SK-N-MC (cell line): ENCODE measurements around the gene ACVR2B.
"Not testable (repeated sequence)": the region's sequence is repeated elsewhere in the genome, so short reads cannot be mapped to it uniquely, and the experiment has no call there.

Experiments used
- DNase-seq: peaks from one replicate; pipeline ENCODE4 v3.0.0-alpha.2; 2011; ENCODE audit warnings: low read depth, low spot score
- H3K27ac ChIP-seq: fragments of 200-600 bp; sonication (generic); 2 replicates; pipeline ENCODE4 v1.5.1; 2016; ENCODE audit warnings: mixed run types
- H3K36me3 ChIP-seq: fragments of 200-600 bp; sonication (generic); 2 replicates; pipeline ENCODE4 v1.6.1; 2017; ENCODE audit warnings: antibody characterized with exemption, low read length, mixed read lengths; ENCODE audit not compliant: insufficient read depth
- H3K4me3 ChIP-seq: fragments of 200-600 bp; sonication (generic); 2 replicates; pipeline ENCODE4 v1.5.1; 2016
- H3K9ac ChIP-seq: fragments of 200-600 bp; sonication (generic); 2 replicates; pipeline ENCODE4 v1.8.0; 2017; ENCODE audit warnings: mixed run types, mixed read lengths; ENCODE audit not compliant: insufficient read length
- H3K9me3 ChIP-seq: fragments of 200-600 bp; sonication (generic); 2 replicates; pipeline ENCODE4 v1.6.1; 2017; ENCODE audit warnings: low read depth, mild to moderate bottlenecking, antibody characterized with exemption, low read length, moderate library complexity, mixed read lengths
- EZH2 ChIP-seq: fragments of 200-600 bp; sonication (generic); IDR thresholded peaks from one replicate; pipeline ENCODE4 v1.6.1; 2017; ENCODE audit warnings: antibody characterized with exemption
- FOXP2 ChIP-seq: optimal IDR thresholded peaks from 2 replicates; pipeline ENCODE3; 2011; ENCODE audit warnings: mild to moderate bottlenecking, moderate library complexity; ENCODE audit not compliant: insufficient read depth; ENCODE audit errors: extremely low read length, control extremely low read depth
- POLR2AphosphoS5 ChIP-seq: IDR thresholded peaks from 2 replicates; pipeline ENCODE4 v1.6.1; 2012; ENCODE audit warnings: mild to moderate bottlenecking, low read depth, low read length, borderline replicate concordance

The ACVR2B gene

DNA sequence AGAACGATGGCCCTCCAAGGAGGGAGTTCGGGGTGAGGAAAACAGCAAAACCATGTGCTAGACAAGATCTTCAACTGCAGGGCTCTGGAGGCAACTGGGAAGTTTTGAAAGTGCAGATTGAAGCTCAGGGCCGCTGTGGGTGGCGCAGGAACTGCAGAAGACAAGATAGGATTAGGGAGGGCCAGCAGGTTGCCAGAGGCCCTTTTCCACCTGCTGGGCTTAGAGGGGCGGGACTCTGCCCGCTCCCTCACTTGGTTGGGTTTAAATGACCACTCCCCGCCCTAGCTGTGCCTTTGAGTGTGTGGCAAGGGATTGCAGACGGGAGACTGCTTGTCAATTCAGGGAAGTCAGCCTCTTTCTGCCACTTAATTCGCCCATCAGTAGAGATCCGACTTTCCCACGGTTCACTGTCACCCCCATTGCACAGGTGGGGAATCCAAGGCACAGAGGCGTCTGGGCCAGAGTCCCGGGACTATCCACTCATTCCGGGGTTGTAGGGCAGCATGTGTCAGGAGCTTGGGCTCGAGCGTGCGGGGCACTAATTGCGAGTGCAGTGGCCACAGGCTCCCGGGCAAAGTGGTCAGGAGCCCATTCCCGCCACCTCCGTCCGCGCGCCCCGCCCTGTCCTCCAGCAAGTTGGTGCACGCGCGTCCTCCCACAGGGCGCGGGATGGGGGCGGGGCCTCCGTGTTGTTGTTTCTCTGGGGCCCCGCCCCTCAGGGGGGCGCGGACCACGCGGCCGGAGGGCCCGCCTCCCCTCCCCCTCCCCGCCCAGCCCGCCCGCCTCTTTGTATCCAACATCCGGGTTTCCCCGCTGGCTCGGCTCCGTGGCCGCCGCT is at the start of gene ACVR2B:
ACVR2B (plus strand) TSS at position 816 of the 838 bp plus-strand sequence. CDS start 433 bp downstream, outside the sequence.
- DNase-seq, result no peak
- Histone ChIP-seq H3K9me3 (no peaks in the 10 kb centered on the region), H3K9ac (peak within 1 kb of the TSS; percentile 86), H3K27ac (peak within 1 kb of the TSS; percentile 62), H3K36me3 (no peaks in the 10 kb centered on the region), H3K4me3 (peak within 1 kb of the TSS; percentile 81)
- TF ChIP-seq EZH2 (no peak), FOXP2 (no peak), POLR2AphosphoS5 (no peak)

DNA sequence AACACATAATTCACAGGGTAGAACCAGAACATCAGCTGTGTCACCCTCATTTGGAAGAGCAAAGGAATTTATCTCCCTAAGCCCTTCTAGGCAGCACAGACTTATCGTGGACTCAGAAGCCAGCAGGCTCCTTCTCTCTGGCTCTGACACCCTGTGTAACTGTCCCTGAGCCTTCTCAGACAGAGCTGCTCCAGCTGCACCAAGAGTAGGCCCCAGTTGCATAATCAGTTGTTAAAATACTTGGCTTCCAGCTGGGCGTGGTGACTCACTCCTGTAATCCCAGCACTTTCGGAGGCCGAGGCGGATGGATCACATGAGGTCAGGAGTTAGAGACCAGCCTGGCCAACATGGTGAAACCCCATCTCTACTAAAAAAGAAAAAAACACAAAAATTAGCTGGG is 49.4 kb upstream of the ACVR2B start:
- Histone ChIP-seq H3K9me3 (no peaks in the 10 kb centered on the region), H3K27ac (no peak overlapping the region), H3K4me3 (no peak overlapping the region), H3K9ac (no peak overlapping the region), H3K36me3 (no peaks in the 10 kb centered on the region)
- DNase-seq, result no peak
- TF ChIP-seq EZH2 (no peak), POLR2AphosphoS5 (no peak), FOXP2 (no peak)

DNA sequence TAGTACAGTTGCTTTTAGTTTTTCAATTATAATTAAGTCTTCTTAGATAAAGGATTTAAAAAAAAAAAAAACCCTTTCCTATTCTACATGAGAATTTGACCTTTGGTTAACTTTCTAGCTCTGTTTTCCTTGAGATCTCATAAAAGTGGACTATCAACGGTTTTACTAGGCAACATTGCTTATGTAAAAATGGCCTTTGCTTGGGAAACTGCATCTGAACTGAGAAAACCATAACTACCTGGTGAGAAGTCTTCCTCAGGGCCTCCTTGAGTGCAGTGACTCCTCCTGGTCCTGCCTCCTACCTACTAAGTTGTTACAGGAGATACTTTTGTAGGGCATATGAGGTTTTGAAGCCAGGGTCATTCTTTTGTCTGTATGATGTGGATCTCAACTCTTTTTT is 42.1 kb upstream of the ACVR2B start:
- Histone ChIP-seq H3K4me3 (no peak overlapping the region), H3K36me3 (no peaks in the 10 kb centered on the region), H3K9me3 (no peaks in the 10 kb centered on the region), H3K27ac (no peak overlapping the region), H3K9ac (no peak overlapping the region)
- TF ChIP-seq POLR2AphosphoS5, result no peak
- TF ChIP-seq FOXP2, result no peak
- no peak for TF ChIP-seq EZH2
- DNase-seq, result no peak

DNA sequence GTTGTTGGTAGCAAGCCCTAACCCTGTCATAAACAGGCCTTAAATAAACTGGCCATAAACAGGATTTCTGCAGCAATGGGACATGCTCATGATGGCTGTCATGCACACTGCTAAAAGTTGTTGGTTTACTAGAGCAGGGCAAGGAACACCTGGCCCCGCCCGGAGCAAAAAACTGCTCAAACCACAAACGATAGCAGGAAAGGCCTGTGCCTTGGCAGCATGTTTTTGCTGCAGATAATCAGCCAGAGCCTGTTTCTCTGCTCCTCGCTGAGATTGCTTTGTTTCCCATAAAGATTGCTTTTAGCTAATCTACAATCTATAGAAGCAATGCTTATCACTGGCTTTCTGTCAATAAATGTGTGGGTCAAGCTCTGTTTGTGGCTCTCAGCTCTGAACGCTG is 32.9 kb upstream of the ACVR2B start:
- not testable (repeated sequence) for H3K4me3 ChIP-seq, H3K9me3 ChIP-seq, H3K36me3 ChIP-seq, DNase-seq, H3K27ac ChIP-seq, H3K9ac ChIP-seq

DNA sequence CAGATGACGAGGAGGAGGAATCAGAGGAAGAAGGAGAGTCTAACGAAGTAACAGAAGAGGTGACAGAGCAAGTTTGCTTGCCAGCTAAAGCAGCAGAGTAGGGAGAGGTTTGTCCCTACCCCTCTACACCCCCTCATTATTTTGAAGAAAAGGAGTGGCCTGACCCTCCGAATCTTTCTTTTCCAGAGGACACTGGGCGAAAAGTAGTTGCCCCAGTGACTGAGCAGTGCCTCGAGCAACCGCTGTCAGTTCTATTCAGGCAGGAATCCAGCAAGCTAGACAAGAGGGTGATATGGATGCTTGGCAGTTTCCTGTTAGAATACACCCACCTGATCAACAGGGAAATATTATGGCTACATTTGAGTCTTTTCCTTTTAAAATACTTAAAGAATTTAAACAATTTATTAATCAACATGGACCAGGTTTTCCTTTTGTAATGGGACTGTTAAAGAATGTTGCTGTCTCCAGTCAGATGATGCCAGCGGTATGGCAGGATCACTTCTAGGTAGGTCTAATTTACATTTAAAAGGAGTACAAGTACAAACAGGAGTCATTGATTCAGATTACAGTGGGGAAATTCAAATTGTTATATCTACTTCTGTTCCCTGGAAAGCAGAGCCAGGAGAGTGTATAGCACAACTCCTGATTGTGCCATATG is 31.9 kb upstream of the ACVR2B start:
- Histone ChIP-seq H3K9ac (no peak overlapping the region), H3K27ac (no peak overlapping the region), H3K4me3 (no peak overlapping the region), H3K36me3 (no peaks in the 10 kb centered on the region), H3K9me3 (no peaks in the 10 kb centered on the region)
- no peak for DNase-seq
- TF ChIP-seq FOXP2 (no peak), POLR2AphosphoS5 (no peak), EZH2 (no peak)

DNA sequence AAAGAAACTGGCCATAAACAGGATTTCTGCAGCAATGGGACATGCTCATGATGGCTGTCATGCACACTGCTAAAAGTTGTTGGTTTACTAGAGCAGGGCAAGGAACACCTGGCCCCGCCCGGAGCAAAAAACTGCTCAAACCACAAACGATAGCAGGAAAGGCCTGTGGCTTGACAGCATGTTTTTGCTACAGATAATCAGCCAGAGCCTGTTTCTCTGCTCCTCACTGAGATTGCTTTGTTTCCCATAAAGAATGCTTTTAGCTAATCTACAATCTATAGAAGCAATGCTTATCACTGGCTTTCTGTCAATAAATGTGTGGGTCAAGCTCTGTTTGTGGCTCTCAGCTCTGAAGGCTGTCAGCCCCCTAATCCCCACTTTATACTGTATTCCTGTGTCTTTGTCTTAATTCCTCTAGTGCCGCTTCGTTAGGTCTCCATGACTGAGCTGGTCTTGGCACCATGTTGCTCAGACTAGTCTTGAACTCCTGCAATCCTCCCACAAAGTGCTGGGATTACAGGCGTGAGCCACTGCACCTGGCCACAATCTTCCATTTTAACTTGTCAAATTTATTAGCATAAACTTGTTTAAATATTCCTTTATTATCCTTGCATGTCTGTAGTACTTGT is 26.8 kb upstream of the ACVR2B start:
- not testable (repeated sequence) for H3K9ac ChIP-seq, H3K27ac ChIP-seq, DNase-seq, H3K9me3 ChIP-seq, H3K4me3 ChIP-seq, H3K36me3 ChIP-seq

DNA sequence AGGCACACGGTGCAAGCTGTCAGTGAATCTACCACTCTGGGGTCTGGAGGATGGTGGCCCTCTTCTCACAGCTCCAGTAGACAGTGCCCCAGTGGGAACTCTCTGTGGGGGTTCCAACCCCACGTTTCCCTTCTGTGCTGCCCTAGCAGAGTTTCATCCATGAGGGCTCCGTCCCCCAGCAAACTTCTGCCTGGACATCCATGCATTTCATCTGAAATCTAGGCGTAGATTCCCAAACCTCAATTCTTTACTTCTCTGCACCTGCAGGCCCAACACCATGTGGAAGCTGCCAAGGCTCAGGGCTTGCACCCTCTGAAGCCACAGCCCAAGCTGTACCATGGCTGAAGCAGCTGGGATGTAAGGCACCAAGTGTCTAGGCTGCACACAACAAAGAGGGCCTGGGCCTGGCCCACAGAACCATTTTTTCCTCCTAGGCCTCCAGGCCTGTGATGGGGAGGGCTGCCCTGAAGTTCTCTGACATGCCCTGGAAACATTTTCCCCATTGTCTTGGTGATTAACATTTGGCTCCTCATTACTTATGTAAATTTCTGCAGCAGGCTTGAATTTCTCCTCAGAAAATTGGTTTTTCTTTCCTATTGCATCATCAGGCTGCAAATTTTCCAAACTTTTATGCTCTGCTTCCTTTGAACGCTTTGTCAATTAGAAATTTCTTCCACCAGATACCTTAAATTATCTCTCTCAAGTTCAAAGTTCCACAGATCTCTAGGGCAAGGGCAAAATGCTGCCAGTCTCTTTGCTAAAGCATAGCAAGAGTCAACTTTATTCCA is 20.6 kb upstream of the ACVR2B start:
- H3K36me3 ChIP-seq, H3K9ac ChIP-seq, H3K4me3 ChIP-seq, H3K9me3 ChIP-seq, DNase-seq, H3K27ac ChIP-seq: not testable (repeated sequence)

DNA sequence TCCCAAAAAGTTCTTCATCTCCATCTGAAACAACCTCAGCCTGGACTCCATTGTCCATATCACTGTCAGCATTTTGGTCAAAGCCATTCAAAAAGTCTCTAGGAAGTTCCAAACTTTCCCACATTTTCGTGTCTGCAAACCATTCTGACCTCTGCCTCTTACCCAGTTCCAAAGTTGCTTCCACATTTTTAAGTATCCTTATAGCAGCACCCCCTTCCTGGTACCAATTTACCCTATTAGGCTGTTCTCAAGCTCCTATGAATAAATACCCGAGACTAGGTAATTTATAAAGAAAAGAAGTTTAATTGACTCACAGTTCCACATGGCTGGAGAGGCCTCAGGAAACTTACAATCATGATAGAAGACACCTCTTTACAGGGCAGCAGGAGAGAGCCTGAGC is 20.0 kb upstream of the ACVR2B start:
- H3K9ac ChIP-seq, H3K36me3 ChIP-seq, H3K9me3 ChIP-seq, DNase-seq, H3K4me3 ChIP-seq, H3K27ac ChIP-seq: not testable (repeated sequence)

DNA sequence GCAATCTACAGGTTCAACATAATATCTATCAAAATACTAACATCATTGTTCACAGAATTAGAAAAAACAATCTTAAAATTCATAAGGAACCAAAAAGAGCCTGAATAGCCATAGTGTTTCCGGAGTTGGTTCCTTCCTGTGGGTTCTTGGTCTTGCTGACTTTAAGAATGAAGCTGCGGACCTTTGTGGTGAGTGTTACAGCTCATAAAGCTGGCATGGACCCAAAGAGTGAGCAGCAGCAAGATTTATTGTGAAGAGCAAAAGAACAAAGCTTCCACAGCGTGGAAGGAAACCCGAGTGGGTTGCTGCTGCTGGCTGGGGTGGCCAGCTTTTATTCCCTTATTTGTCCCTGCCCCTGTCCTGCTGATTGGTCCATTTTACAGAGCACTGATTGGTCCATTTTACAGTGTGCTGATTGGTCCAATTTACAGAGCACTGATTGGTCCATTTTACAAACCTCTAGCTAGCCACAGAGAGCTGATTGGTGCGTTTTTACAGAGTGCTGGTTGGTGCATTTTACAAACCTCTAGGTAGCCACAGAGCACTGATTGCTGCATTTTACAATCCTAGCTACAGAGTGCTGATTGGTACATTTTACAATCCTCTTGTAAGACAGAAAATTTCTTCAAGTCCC is 15.1 kb upstream of the ACVR2B start:
- H3K27ac ChIP-seq, H3K36me3 ChIP-seq, H3K9ac ChIP-seq, H3K9me3 ChIP-seq, H3K4me3 ChIP-seq, DNase-seq: not testable (repeated sequence)

DNA sequence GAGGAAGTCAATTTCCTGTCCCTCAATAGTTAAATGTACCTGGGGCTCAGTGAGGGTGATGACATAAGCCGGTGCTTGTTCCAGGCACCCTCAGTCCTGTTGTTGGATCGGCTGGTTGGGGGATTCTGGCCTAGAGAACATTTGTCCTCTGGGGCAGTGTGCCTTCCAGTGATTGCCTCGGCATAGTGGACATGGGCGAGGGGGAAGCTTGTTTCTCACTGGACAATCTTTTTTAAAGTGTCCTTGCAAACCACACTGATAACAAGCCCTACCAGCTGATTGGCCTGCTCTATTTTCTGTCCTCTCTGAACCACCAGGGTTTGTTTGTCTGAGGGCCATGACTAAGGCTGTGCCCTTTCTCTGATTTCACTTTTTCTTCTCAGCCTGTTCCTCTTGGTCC is 10.5 kb upstream of the ACVR2B start:
- not testable (repeated sequence) for H3K9ac ChIP-seq, H3K27ac ChIP-seq, H3K4me3 ChIP-seq, DNase-seq, H3K9me3 ChIP-seq, H3K36me3 ChIP-seq
